Measurements from ENCODE around the gene MICAL2. TPM values are rescaled to one million over a fixed set of nuclear protein-coding genes. Genes with fewer than 3 reads are reported as not detected.

MICAL2 gene
- total and polyA plus RNA-seq, 3 experiments from 2014 or later: 32.4 to 147 (median 146) TPM

DNA sequence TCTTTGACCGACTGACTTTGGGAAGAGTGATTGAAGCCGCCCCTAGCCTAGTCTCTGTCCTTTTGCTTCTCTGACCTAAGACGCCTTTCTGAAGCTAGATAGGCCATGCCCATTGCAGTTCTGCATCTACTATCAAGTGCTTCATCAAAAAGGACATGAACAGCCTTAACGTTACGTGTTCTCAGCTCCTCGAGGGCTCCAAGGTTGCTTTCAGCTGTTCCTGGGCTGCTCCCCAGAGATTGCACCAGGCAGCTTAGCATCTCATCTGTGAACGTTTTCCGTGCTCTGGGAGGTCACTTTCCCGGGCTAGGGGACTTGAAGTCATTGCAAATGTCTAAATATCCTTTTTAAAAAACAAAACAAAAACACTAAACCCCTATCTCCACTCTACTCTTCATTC is 13.9 kb downstream of the MICAL2 start:
- Mint-ChIP-seq H3K27ac (peak overlapping the region in 3 of 8 donors; percentile 14 to 83 (median 47)), H3K27me3 (no peaks in the 10 kb centered on the region), H3K4me1 (peaks cover 23 to 54% (median 27%) of the 10 kb centered on the region in 3 donors), H3K36me3 (no peaks in the 10 kb centered on the region), H3K9me3 (no peaks in the 10 kb centered on the region), H3K4me3 (peak overlapping the region in 1 of 7 donors; percentile 1)
- Histone ChIP-seq H3K9me3 (ENCODE audit: low read length) (no peaks in the 10 kb centered on the region), H3K27ac (ENCODE audit: low read depth, low read length) (peak overlapping the region; percentile 29), H3K4me3 (ENCODE audit: low read length) (no peak overlapping the region), H3K4me1 (ENCODE audit: insufficient read depth, low read length) (peaks cover 15% of the 10 kb centered on the region), H3K27me3 (ENCODE audit: insufficient read depth, low read length, poor library complexity, severe bottlenecking) (no peaks in the 10 kb centered on the region), H3K36me3 (ENCODE audit: insufficient read depth, low read length) (no peaks in the 10 kb centered on the region)
- DNase-seq: no peak
- ChIA-PET CTCF (interaction anchor here (2.0 kb wide), 1 partner anchor 157 kb away, joined by 4 read pairs; no protein-coding TSS in a partner anchor), POLR2A (no interaction called here)

DNA sequence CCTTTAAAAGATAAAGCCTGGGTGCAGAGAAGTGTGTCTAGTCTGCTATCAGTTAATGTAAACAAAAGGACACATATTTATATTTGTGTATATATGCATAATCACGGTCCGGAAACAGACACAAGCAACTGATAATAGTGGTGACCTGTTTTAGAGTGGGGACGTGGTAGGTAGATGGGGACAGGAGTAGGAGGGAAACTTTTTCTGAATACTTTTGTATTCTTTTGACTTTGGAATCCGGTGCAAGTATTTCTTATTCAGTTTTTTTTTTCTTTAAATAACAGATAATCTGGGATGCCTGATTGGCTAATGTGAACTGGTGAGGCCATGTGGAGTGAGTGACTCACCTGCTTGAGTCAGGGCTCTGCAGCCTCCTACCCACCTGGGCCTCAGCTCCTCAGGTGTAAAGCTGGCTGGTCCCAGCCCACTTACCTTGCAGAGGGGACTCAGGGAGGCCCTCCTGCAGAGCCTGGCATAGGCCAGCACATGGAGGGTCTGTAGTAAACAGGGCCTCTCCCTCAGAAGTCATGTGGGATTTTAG is 15.3 kb downstream of the MICAL2 start:
- Histone ChIP-seq H3K4me1 (ENCODE audit: insufficient read depth, low read length) (peaks cover 15% of the 10 kb centered on the region), H3K27me3 (ENCODE audit: insufficient read depth, low read length, poor library complexity, severe bottlenecking) (no peaks in the 10 kb centered on the region), H3K9me3 (ENCODE audit: low read length) (no peaks in the 10 kb centered on the region), H3K4me3 (ENCODE audit: low read length) (no peak overlapping the region), H3K36me3 (ENCODE audit: insufficient read depth, low read length) (no peaks in the 10 kb centered on the region), H3K27ac (ENCODE audit: low read depth, low read length) (peak overlapping the region; percentile 18)
- ChIA-PET CTCF (no interaction called here), POLR2A (no interaction called here)
- no peaks in the 10 kb centered on the region for H3K27me3 Mint-ChIP-seq
- no peaks in the 10 kb centered on the region for H3K36me3 Mint-ChIP-seq
- H3K9me3 Mint-ChIP-seq: no peaks in the 10 kb centered on the region
- peaks cover 23 to 48% (median 26%) of the 10 kb centered on the region in 3 donors for H3K4me1 Mint-ChIP-seq
- H3K27ac Mint-ChIP-seq: peak overlapping the region in 1 of 8 donors; percentile 61
- H3K4me3 Mint-ChIP-seq: no peak overlapping the region
- no peak for DNase-seq

DNA sequence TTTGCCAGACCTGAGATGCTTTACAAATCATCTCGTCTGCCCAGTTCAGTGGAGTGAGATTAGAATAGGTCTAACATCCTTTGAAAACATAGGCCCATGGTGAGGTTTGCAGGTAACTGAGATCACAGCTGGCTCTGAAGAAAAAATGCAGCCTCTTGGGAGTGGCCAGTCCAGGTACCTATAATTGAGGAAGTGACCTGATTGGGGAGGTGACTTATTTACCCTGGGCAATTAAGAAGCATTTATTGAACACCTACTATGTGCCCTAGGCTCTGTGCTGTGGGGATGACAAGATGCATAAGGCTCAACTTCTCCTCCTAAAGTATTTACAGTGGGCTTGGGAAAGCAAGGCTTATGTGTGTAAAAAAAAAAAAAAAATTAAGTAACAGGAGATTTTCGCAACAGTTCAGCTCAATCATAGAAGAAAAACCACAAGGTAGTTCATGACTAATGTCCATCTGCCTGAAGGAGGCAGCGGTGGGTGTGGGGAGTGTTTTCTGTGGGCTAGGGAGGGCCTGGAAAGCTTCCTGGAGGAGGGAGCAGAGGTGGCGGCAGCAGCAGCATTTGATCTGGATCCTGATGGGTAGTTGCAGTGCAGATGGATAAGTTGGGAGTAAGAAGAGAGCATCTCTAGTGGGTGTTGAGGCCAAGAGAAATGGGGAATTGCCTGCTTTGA is 16.1 kb downstream of the MICAL2 start:
- Mint-ChIP-seq H3K27ac (peak overlapping the region in 3 of 8 donors; percentile 12 to 56 (median 36)), H3K36me3 (no peaks in the 10 kb centered on the region), H3K27me3 (no peaks in the 10 kb centered on the region), H3K9me3 (no peaks in the 10 kb centered on the region), H3K4me1 (peaks cover 22 to 47% (median 23%) of the 10 kb centered on the region in 3 donors), H3K4me3 (no peak overlapping the region)
- no peak overlapping the region for H3K4me3 ChIP-seq (ENCODE audit: low read length)
- H3K9me3 ChIP-seq (ENCODE audit: low read length): no peaks in the 10 kb centered on the region
- no peak for DNase-seq
- H3K36me3 ChIP-seq (ENCODE audit: insufficient read depth, low read length): no peaks in the 10 kb centered on the region
- ChIA-PET CTCF (no interaction called here), POLR2A (no interaction called here)
- H3K4me1 ChIP-seq (ENCODE audit: insufficient read depth, low read length): peaks cover 15% of the 10 kb centered on the region
- no peaks in the 10 kb centered on the region for H3K27me3 ChIP-seq (ENCODE audit: insufficient read depth, low read length, poor library complexity, severe bottlenecking)
- H3K27ac ChIP-seq (ENCODE audit: low read depth, low read length): no peak overlapping the region

DNA sequence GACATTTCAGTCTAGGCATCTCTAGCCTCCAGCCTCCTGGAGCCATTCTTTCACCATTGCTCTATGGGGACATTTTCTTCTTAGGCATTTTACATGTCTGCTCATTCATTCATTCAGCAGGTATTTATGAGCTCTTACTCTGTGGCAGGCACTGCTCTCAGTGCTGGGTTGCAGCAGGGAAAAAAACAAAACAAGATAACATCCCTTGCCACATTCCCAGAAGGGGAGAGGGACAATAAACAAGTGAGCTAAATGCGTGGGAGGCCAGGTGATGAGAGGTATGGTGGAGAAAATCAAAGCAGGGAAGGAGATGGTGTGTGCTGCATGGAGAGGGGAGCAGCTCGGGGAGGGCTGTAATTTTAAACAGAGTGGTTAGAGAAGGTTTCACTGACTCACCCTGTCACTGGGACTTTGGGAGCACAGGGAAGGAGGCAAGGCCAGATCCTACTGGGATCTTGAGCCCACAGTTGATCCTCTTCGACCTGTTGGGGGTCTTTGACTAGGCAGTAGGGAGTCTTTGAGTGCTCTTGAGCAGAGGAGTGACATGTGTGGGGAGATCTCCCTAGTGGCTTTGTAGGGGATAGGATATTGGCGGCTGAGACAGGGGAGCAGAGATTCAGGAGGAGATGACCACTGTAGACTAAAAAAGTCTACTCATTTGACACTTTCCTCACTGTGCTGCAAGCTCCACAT is 17.0 kb downstream of the MICAL2 start:
- no peak for DNase-seq
- H3K4me1 Mint-ChIP-seq: peaks cover 22 to 42% (median 23%) of the 10 kb centered on the region in 3 donors
- no peaks in the 10 kb centered on the region for H3K27me3 Mint-ChIP-seq
- Histone ChIP-seq H3K4me1 (ENCODE audit: insufficient read depth, low read length) (peaks cover 15% of the 10 kb centered on the region), H3K9me3 (ENCODE audit: low read length) (no peaks in the 10 kb centered on the region), H3K36me3 (ENCODE audit: insufficient read depth, low read length) (no peaks in the 10 kb centered on the region), H3K27ac (ENCODE audit: low read depth, low read length) (no peak overlapping the region), H3K27me3 (ENCODE audit: insufficient read depth, low read length, poor library complexity, severe bottlenecking) (no peaks in the 10 kb centered on the region), H3K4me3 (ENCODE audit: low read length) (no peak overlapping the region)
- no peak overlapping the region for H3K4me3 Mint-ChIP-seq
- H3K9me3 Mint-ChIP-seq: no peaks in the 10 kb centered on the region
- ChIA-PET CTCF (no interaction called here), POLR2A (no interaction called here)
- no peaks in the 10 kb centered on the region for H3K36me3 Mint-ChIP-seq
- peak overlapping the region in 4 of 8 donors; percentile 29 to 79 (median 50) for H3K27ac Mint-ChIP-seq

DNA sequence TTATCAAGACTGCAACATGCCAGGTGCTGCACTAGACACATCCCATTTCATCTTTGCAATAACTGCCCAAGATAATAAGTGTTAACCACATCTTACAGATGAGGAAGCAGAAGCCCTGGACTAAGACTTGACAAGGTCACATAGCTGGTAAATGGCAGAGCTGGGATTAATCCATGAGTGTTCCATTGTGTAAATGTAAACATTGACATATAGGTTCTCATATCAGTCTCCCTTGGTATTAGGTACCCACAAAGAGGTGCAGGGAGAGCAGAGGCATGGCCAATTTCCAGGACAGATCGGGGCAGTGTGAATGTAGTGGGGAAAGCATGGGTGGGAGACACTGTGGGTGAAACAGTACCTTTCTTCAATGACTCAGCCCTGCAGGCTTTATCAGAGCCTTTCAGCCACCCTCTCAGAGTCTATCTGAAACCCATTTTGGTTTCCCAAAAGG is 17.9 kb downstream of the MICAL2 start:
- H3K27me3 Mint-ChIP-seq: no peaks in the 10 kb centered on the region
- H3K27ac ChIP-seq (ENCODE audit: low read depth, low read length): no peak overlapping the region
- H3K36me3 Mint-ChIP-seq: no peaks in the 10 kb centered on the region
- ChIA-PET POLR2A (no interaction called here), CTCF (no interaction called here)
- H3K4me1 Mint-ChIP-seq: peaks cover 23 to 49% (median 23%) of the 10 kb centered on the region in 3 donors
- H3K9me3 ChIP-seq (ENCODE audit: low read length): no peaks in the 10 kb centered on the region
- H3K4me1 ChIP-seq (ENCODE audit: insufficient read depth, low read length): peaks cover 18% of the 10 kb centered on the region
- DNase-seq: no peak
- no peaks in the 10 kb centered on the region for H3K9me3 Mint-ChIP-seq
- peak overlapping the region in 1 of 8 donors; percentile 33 for H3K27ac Mint-ChIP-seq
- H3K36me3 ChIP-seq (ENCODE audit: insufficient read depth, low read length): no peaks in the 10 kb centered on the region
- H3K27me3 ChIP-seq (ENCODE audit: insufficient read depth, low read length, poor library complexity, severe bottlenecking): no peaks in the 10 kb centered on the region
- H3K4me3 ChIP-seq (ENCODE audit: low read length): no peak overlapping the region
- H3K4me3 Mint-ChIP-seq: no peak overlapping the region

DNA sequence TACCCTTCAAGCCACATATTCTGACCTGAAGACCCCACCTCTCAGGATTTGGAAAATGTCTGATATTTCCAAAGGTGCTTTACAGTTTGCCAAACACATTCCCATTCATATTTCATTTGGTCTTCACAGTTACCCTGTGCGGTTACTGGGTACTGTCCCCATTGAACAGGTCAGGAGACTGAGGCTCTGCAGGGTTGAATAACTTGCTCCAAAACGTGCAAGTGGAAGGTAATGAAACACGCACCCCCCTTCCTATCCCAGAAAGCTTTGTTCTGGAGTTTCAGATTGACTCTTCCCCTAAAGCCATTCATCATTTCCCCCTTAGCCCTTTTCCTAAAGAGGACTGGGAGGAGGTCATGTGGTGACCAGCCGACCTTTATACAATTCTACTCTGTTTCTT is 18.8 kb downstream of the MICAL2 start:
- Mint-ChIP-seq H3K4me3 (no peak overlapping the region), H3K27me3 (no peaks in the 10 kb centered on the region), H3K9me3 (no peaks in the 10 kb centered on the region), H3K36me3 (no peaks in the 10 kb centered on the region), H3K27ac (peak overlapping the region in 1 of 8 donors; percentile 47), H3K4me1 (peaks cover 28 to 54% (median 31%) of the 10 kb centered on the region in 3 donors)
- ChIA-PET CTCF (no interaction called here), POLR2A (no interaction called here)
- Histone ChIP-seq H3K4me3 (ENCODE audit: low read length) (no peak overlapping the region), H3K9me3 (ENCODE audit: low read length) (no peaks in the 10 kb centered on the region), H3K27me3 (ENCODE audit: insufficient read depth, low read length, poor library complexity, severe bottlenecking) (no peaks in the 10 kb centered on the region), H3K27ac (ENCODE audit: low read depth, low read length) (no peak overlapping the region), H3K36me3 (ENCODE audit: insufficient read depth, low read length) (no peaks in the 10 kb centered on the region), H3K4me1 (ENCODE audit: insufficient read depth, low read length) (peaks cover 23% of the 10 kb centered on the region)
- no peak for DNase-seq

DNA sequence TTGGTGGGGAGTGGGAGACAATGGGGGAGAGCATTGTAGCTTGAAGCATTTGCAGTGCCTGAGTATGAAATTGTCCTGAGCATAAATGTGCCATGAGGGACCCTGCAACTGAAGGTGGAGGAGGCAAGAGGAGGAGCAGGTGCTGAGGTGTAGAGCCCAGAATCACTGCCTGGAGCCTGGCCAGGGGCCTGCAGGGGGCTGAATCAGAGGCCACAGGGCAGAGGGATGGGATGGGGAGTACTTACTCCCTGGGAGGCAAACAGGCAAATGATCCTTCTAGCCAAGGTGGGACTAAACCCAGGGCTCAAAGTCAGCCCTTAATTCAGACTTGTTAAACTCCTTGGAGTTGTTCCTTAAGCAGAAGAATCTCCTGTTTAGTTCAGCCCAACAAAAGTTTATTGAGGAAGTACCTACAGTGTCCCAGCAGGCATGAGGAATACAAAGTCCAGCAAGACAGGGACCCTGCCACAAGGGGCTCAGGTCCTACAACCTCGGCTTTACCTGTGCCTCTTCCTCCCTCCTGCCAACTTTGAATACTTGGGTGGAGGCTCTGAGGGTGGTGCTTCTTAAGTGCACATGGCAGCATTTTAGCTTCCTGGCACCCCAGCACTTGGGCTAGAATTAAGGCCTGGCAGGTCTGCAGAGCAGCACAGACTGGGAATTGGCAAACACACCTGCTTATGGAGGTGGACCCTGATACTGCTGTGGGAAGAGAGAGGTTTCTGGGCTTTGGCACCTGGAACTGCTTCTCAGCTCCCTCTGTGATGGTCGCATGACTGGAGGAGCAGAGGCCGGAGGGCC is 20.0 kb downstream of the MICAL2 start:
- Mint-ChIP-seq H3K9me3 (no peaks in the 10 kb centered on the region), H3K27ac (peak overlapping the region in 2 of 8 donors; percentile 49 to 51), H3K4me3 (no peak overlapping the region), H3K27me3 (no peaks in the 10 kb centered on the region), H3K4me1 (peaks cover 25 to 55% (median 29%) of the 10 kb centered on the region in 3 donors), H3K36me3 (peaks cover 0 to 2% (median 0%) of the 10 kb centered on the region in 3 donors)
- Histone ChIP-seq H3K27me3 (ENCODE audit: insufficient read depth, low read length, poor library complexity, severe bottlenecking) (no peaks in the 10 kb centered on the region), H3K36me3 (ENCODE audit: insufficient read depth, low read length) (no peaks in the 10 kb centered on the region), H3K9me3 (ENCODE audit: low read length) (no peaks in the 10 kb centered on the region), H3K4me3 (ENCODE audit: low read length) (no peak overlapping the region), H3K4me1 (ENCODE audit: insufficient read depth, low read length) (peaks cover 18% of the 10 kb centered on the region), H3K27ac (ENCODE audit: low read depth, low read length) (no peak overlapping the region)
- ChIA-PET CTCF (no interaction called here), POLR2A (no interaction called here)
- DNase-seq: no peak
